Transverse colon (tissue), 4 donors: ENCODE measurements around the gene UACA. TPM values are rescaled to one million over a fixed set of nuclear protein-coding genes. Genes with fewer than 3 reads are reported as not detected.
"Not testable (repeated sequence)": the region's sequence is repeated elsewhere in the genome, so short reads cannot be mapped to it uniquely, and the experiment has no call there.

Source experiments
- DNase-seq: peaks from one replicate; pipeline ENCODE4 v3.0.0-alpha.2; 2019
- H3K27ac ChIP-seq, 4 donors: fragments of 200-600 bp; sonication (generic); 2 replicates each; pipeline ENCODE4 v1.5.1; 2016 to 2018; ENCODE audit warnings: inconsistent platforms in 4 of 4
- H3K27me3 ChIP-seq: fragments of 200-600 bp; sonication (generic); 2 replicates; pipeline ENCODE4 v1.5.1; 2017; ENCODE audit warnings: inconsistent platforms
- H3K36me3 ChIP-seq, 4 donors: fragments of 200-600 bp; sonication (generic); 2 replicates each; pipeline ENCODE4 v1.5.1; 2017 to 2019; ENCODE audit warnings: inconsistent platforms in 4 of 4
- H3K4me1 ChIP-seq, 4 donors: fragments of 200-600 bp; sonication (generic); 2 replicates each; pipeline ENCODE4 v1.5.1; 2017 to 2020; ENCODE audit warnings: inconsistent platforms in 4 of 4
- H3K4me3 ChIP-seq, 4 donors: fragments of 200-600 bp; sonication (generic); 1 replicate in 1 of 4; 2 replicates in 3 of 4; pipeline versions ENCODE4 v1.5.1 to v1.6.1; 2017 to 2019; ENCODE audit warnings: inconsistent platforms in 4 of 4
- H3K9me3 ChIP-seq, 2 donors: fragments of 200-600 bp; sonication (generic); 2 replicates each; pipeline ENCODE4 v1.5.1; 2017 to 2019; ENCODE audit warnings: inconsistent platforms in 2 of 2
- CTCF ChIP-seq, 5 experiments: fragments of 200-600 bp in 3 of 5; fragments of 450-650 bp in 2 of 5; sonication (generic) in 3 of 5; IDR thresholded peaks; 1 replicate in 2 of 5; 2 replicates in 3 of 5; pipeline ENCODE4 v1.5.1; 2016 to 2017; ENCODE audit warnings: antibody characterized with exemption in 5 of 5, inconsistent platforms in 3 of 5, mild to moderate bottlenecking in 2 of 5, moderate library complexity in 1 of 5
- EP300 ChIP-seq: sonication (generic); formaldehyde crosslinking; IDR thresholded peaks from one replicate; pipeline ENCODE4 v1.6.1; 2017; ENCODE audit warnings: antibody characterized with exemption, low read depth
- POLR2A ChIP-seq: fragments of 450-650 bp; IDR thresholded peaks from one replicate; pipeline ENCODE4 v1.6.1; 2016; ENCODE audit warnings: antibody characterized with exemption, mild to moderate bottlenecking, moderate library complexity
- POLR2AphosphoS5 ChIP-seq, 3 donors: sonication (generic); formaldehyde crosslinking; IDR thresholded peaks; one replicate each; pipeline ENCODE4 v1.6.1; 2016; ENCODE audit warnings: antibody characterized with exemption in 3 of 3
- whole genome bisulfite sequencing, 2 donors: methylation state at CpG; one replicate each; pipeline ENCODE4 v1.1.5; 2018; ENCODE audit warnings: low coverage in 1 of 2; 5-methylcytosine and 5-hydroxymethylcytosine counted together
- in situ Hi-C, 4 donors: fragments of 200-750 bp; cut with MboI; loops; one replicate each; pipeline versions ENCODE4 v1.15.0 to v1.15.1; 2017; ENCODE audit warnings: low sequenced_read_pairs in 3 of 4, low pct_ligation_motif_present in 1 of 4, low pct_unique_long_range_greater_than_20kb in 1 of 4
- intact Hi-C: fragments of 100-400 bp; cut with DNase I; formaldehyde crosslinking; loops from one replicate; pipeline ENCODE4 v1.15.1; 2023; ENCODE audit warnings: low total_unique reads
- total RNA-seq, 4 donors: library from RNA; depleted of rRNA; stranded (reverse); fragments of >200 nt; gene quantifications; one replicate each; pipeline ENCODE4 v1.1.0, GENCODE V29; 2016

The UACA gene
- total RNA-seq, 4 donors from 2014 or later: 19.5 to 90.5 (median 40.8) TPM

- no peaks in the 10 kb centered on the region for H3K4me1 ChIP-seq
- no peak overlapping the region for H3K4me3 ChIP-seq
- in situ Hi-C loops: no loop called here
- no peaks in the 10 kb centered on the region for H3K27me3 ChIP-seq
- TF ChIP-seq EP300 (no peak), CTCF (IDR thresholded peaks at IDR 0.05) (no peak), POLR2A (no peak), POLR2AphosphoS5 (IDR thresholded peaks at IDR 0.05) (no peak)
- no peaks in the 10 kb centered on the region for H3K36me3 ChIP-seq
- intact Hi-C loops: no loop called here
- H3K27ac ChIP-seq: no peak overlapping the region
- H3K9me3 ChIP-seq: peaks cover 9% of the 10 kb centered on the region in 2 donors
- WGBS, 2 donors: 76 to 80% methylated on average over 3 to 4 of the region's 4 CpGs
- DNase-seq: no peak
Observed at GRCh38 chr15:70617911-70618287, 145.5 kb downstream of the UACA start.

- in situ Hi-C loops (no loop called here), intact Hi-C loops (no loop called here)
- no peak for DNase-seq
- WGBS, 2 donors: 25 to 41% methylated on average over 4 of the region's 4 CpGs
- H3K4me3 ChIP-seq: no peak overlapping the region
- H3K27me3 ChIP-seq: no peaks in the 10 kb centered on the region
- no peak overlapping the region for H3K27ac ChIP-seq
- peaks cover 3 to 4% of the 10 kb centered on the region in 2 donors for H3K9me3 ChIP-seq
- no peaks in the 10 kb centered on the region for H3K4me1 ChIP-seq
- no peaks in the 10 kb centered on the region for H3K36me3 ChIP-seq
- TF ChIP-seq POLR2A (no peak), POLR2AphosphoS5 (IDR thresholded peaks at IDR 0.05) (no peak), EP300 (no peak), CTCF (IDR thresholded peaks at IDR 0.05) (no peak)
Observed at GRCh38 chr15:70617076-70617910, 146.1 kb downstream of the UACA start.

GRCh38 chr15:70616311-70616756 lies 147.0 kb downstream of the UACA start:
- H3K27ac ChIP-seq, H3K36me3 ChIP-seq, H3K9me3 ChIP-seq, H3K4me3 ChIP-seq, H3K4me1 ChIP-seq, DNase-seq, H3K27me3 ChIP-seq, intact Hi-C loops, in situ Hi-C loops: not testable (repeated sequence)
- 63% methylated on average over 2 of the region's 2 CpGs; no CpG with 5 or more reads in 1 of the 2 donors for WGBS, 2 donors

GRCh38 chr15:70615435-70616310 lies 147.7 kb downstream of the UACA start:
- Histone ChIP-seq H3K27me3 (no peaks in the 10 kb centered on the region), H3K4me3 (no peak overlapping the region), H3K27ac (no peak overlapping the region), H3K9me3 (no peaks in the 10 kb centered on the region), H3K4me1 (no peaks in the 10 kb centered on the region), H3K36me3 (no peaks in the 10 kb centered on the region)
- no peak for TF ChIP-seq CTCF (IDR thresholded peaks at IDR 0.05)
- no peak for TF ChIP-seq POLR2A
- no peak for TF ChIP-seq POLR2AphosphoS5 (IDR thresholded peaks at IDR 0.05)
- no peak for TF ChIP-seq EP300
- WGBS, 2 donors: 80 to 84% methylated on average over 8 to 9 of the region's 9 CpGs
- in situ Hi-C loops: no loop called here
- intact Hi-C loops: no loop called here
- no peak for DNase-seq
